Measurements from ENCODE around the gene PRKAR2A.

The PRKAR2A gene

GRCh38 chr3:48711727-48712126, 135.9 kb downstream of the PRKAR2A start (continued):
- TF ChIP-seq TCF7L2 (IDR thresholded peaks at IDR 0.05; ENCODE audit: borderline replicate concordance, low read depth, low read length) (no peak), ZNF747 (tag by site-specific recombination; IDR thresholded peaks at IDR 0.05) (no peak), MEIS1 (CRISPR knock-in tag; IDR thresholded peaks at IDR 0.05; ENCODE audit: borderline replicate concordance) (no peak), ZIC2 (tag by site-specific recombination; IDR thresholded peaks at IDR 0.05) (peak; percentile 82), ZNF624 (tag by site-specific recombination; IDR thresholded peaks at IDR 0.05) (no peak)
- TF ChIP-seq, protein P1, sequence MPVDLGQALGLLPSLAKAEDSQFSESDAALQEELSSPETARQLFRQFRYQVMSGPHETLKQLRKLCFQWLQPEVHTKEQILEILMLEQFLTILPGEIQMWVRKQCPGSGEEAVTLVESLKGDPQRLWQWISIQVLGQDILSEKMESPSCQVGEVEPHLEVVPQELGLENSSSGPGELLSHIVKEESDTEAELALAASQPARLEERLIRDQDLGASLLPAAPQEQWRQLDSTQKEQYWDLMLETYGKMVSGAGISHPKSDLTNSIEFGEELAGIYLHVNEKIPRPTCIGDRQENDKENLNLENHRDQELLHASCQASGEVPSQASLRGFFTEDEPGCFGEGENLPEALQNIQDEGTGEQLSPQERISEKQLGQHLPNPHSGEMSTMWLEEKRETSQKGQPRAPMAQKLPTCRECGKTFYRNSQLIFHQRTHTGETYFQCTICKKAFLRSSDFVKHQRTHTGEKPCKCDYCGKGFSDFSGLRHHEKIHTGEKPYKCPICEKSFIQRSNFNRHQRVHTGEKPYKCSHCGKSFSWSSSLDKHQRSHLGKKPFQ (tag by site-specific recombination; IDR thresholded peaks at IDR 0.05), result no peak

DNA sequence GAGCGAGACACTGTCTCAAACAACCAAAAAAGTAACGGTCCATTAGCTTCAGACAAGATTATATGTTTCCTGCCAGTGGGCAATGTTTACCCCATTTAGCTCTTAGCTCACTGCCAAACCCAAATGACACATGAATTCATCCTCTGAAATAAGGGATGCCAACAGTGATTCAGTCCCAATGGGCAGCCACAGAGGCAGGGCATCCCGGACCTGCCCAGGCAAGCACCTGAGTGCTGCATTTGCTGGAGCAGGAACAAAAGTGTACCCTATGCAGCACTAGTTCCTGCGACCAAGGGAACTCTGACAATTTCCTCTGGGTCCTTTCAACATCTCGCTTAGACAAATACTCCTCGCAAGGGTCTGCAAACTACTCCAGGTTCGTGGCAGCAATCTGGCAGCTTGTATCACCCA, 138.6 kb downstream of the PRKAR2A start:
- TF ChIP-seq SP7 (tag by site-specific recombination; IDR thresholded peaks at IDR 0.05), result peak; percentile 43; the same call in 1 of the 2 replicates
- TF ChIP-seq ZNF747 (tag by site-specific recombination; IDR thresholded peaks at IDR 0.05), result no peak
- Histone ChIP-seq H3K27ac (ENCODE audit: extremely low read depth, low read depth, low read length) (peak overlapping the region; percentile 45; the same call in 1 of the 2 replicates), H3K36me3 (ENCODE audit: control insufficient read depth in 2 of 2, insufficient read depth in 1 of 2, low read length in 2 of 2) (peaks cover 17 to 75% of the 10 kb centered on the region in 2 experiments; a peak in 2 of 3 replicates), H3K4me3 (ENCODE audit: low read depth, low read length) (no peak overlapping the region), H3K9me3 (ENCODE audit: control insufficient read depth, insufficient read depth, low read depth, low read length) (no peaks in the 10 kb centered on the region), H3K4me1 (ENCODE audit: control insufficient read depth, insufficient read depth, low read length) (no peaks in the 10 kb centered on the region)
- ChIA-PET POLR2A (no interaction called here), CTCF (no interaction called here)

DNA sequence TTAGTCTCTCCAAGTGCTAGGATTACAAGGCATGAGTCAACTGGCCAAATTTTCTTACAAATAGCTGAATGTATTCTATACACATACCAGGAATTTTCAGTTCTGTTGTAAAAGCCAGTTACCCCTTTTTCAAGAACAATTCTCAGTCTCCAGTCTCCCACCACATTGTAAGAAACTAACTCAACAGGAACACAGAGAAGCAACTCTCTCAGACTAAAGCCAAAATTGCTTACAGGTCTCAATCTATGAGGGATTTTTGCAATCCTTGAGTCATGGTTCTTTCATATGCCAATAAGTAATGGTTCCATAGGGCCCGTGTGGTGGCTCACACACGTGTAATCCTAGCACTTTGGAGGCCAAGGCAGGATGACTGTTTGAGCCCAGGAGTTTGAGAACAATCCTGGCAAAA, 139.2 kb downstream of the PRKAR2A start:
- no peak for TF ChIP-seq ZNF175 (tag by site-specific recombination; IDR thresholded peaks at IDR 0.05)
- no peaks in the 10 kb centered on the region for H3K9me3 ChIP-seq (ENCODE audit: control insufficient read depth, insufficient read depth, low read depth, low read length)
- H3K36me3 ChIP-seq (ENCODE audit: control insufficient read depth in 2 of 2, insufficient read depth in 1 of 2, low read length in 2 of 2), result peaks cover 16 to 71% of the 10 kb centered on the region in 2 experiments; a peak in 2 of 3 replicates
- H3K27ac ChIP-seq (ENCODE audit: extremely low read depth, low read depth, low read length), result 0 out of 2 replicates have a peak overlapping the region, but pooled peaks have one; percentile 45
- H3K4me1 ChIP-seq (ENCODE audit: control insufficient read depth, insufficient read depth, low read length), result no peaks in the 10 kb centered on the region
- H3K4me3 ChIP-seq (ENCODE audit: low read depth, low read length), result no peak overlapping the region
- CTCF ChIA-PET, result no interaction called here
- POLR2A ChIA-PET, result interaction anchor here (0.6 kb wide), 1 partner anchor 9 kb away, joined by 3 read pairs; no protein-coding TSS in a partner anchor

DNA sequence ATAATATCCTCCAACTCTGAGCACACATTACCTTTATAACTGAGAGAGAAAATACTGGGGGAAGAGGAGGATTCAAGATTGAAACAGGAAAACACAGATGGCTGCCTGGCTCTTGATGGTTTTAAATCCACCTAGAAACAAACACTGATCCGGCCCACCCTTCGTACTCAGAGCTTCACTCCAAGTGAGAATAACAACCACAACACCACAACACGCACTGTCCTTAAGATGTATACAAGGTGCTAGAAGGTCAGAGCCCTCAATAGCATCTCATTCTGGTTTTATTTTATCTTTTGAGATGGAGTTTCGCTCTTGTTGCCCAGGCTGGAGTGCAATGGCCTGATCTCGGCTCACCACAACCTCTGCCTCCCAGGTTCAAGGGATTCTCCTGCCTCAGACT, 140.5 kb downstream of the PRKAR2A start:
- H3K36me3 ChIP-seq (ENCODE audit: control insufficient read depth in 2 of 2, insufficient read depth in 1 of 2, low read length in 2 of 2), result peaks cover 12 to 70% of the 10 kb centered on the region in 2 experiments; a peak in 2 of 3 replicates

More for the DNA sequence above, 140.5 kb downstream of the PRKAR2A start:
- ChIA-PET POLR2A (interaction anchor here (0.6 to 1.5 kb wide), 2 partner anchors 9 to 37 kb away, joined by 3 to 4 read pairs; no protein-coding TSS in a partner anchor), CTCF (interaction anchor here (0.9 kb wide), 1 partner anchor 33 kb away, joined by 3 read pairs; no protein-coding TSS in a partner anchor)
- TF ChIP-seq ZNF354C (tag by site-specific recombination; IDR thresholded peaks at IDR 0.05; ENCODE audit: borderline replicate concordance, low read depth) (no peak), ZNF239 (tag by site-specific recombination; IDR thresholded peaks at IDR 0.05) (no peak), ZNF629 (tag by site-specific recombination; IDR thresholded peaks at IDR 0.05) (no peak), HOXD13 (CRISPR knock-in tag; IDR thresholded peaks at IDR 0.05; ENCODE audit: borderline replicate concordance) (no peak), ZNF692 (tag by site-specific recombination; IDR thresholded peaks at IDR 0.05) (no peak)
- TF ChIP-seq, protein P2, sequence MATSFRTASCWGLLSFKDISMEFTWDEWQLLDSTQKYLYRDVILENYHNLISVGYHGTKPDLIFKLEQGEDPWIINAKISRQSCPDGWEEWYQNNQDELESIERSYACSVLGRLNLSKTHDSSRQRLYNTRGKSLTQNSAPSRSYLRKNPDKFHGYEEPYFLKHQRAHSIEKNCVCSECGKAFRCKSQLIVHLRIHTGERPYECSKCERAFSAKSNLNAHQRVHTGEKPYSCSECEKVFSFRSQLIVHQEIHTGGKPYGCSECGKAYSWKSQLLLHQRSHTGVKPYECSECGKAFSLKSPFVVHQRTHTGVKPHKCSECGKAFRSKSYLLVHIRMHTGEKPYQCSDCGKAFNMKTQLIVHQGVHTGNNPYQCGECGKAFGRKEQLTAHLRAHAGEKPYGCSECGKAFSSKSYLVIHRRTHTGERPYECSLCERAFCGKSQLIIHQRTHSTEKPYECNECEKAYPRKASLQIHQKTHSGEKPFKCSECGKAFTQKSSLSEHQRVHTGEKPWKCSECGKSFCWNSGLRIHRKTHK (tag by site-specific recombination; IDR thresholded peaks at IDR 0.05), result no peak
- H3K27ac ChIP-seq (ENCODE audit: extremely low read depth, low read depth, low read length), result no peak overlapping the region
- no peaks in the 10 kb centered on the region for H3K4me1 ChIP-seq (ENCODE audit: control insufficient read depth, insufficient read depth, low read length)
- H3K4me3 ChIP-seq (ENCODE audit: low read depth, low read length), result no peak overlapping the region
- H3K9me3 ChIP-seq (ENCODE audit: control insufficient read depth, insufficient read depth, low read depth, low read length), result no peaks in the 10 kb centered on the region

Data from HEK293 (cell line).